ENCODE measurements around the gene ANKRD6.

Gene ANKRD6

GRCh38 chr6:89670935-89671565 lies 238.1 kb downstream of the ANKRD6 start:
- Histone ChIP-seq H3K4me3 (ENCODE audit: low read depth in 1 of 5, low read length in 5 of 5) (no peak overlapping the region), H3K9me3 (ENCODE audit: control insufficient read depth in 5 of 5, low read length in 5 of 5) (no peaks in the 10 kb centered on the region), H3K36me3 (ENCODE audit: control insufficient read depth in 5 of 5, insufficient read depth in 5 of 5, low read length in 5 of 5) (peaks cover 48 to 89% (median 68%) of the 10 kb centered on the region in 5 donors), H3K27me3 (ENCODE audit: control insufficient read depth in 5 of 5, insufficient read depth in 4 of 5, low read length in 5 of 5) (no peaks in the 10 kb centered on the region), H3K9ac (ENCODE audit: low read length in 5 of 5) (no peak overlapping the region), H3K4me1 (ENCODE audit: control insufficient read depth in 5 of 5, insufficient read depth in 5 of 5, low read length in 5 of 5) (peaks cover 0 to 2% (median 0%) of the 10 kb centered on the region in 5 donors), H3K27ac (ENCODE audit: low read depth, low read length) (no peak overlapping the region)

DNA sequence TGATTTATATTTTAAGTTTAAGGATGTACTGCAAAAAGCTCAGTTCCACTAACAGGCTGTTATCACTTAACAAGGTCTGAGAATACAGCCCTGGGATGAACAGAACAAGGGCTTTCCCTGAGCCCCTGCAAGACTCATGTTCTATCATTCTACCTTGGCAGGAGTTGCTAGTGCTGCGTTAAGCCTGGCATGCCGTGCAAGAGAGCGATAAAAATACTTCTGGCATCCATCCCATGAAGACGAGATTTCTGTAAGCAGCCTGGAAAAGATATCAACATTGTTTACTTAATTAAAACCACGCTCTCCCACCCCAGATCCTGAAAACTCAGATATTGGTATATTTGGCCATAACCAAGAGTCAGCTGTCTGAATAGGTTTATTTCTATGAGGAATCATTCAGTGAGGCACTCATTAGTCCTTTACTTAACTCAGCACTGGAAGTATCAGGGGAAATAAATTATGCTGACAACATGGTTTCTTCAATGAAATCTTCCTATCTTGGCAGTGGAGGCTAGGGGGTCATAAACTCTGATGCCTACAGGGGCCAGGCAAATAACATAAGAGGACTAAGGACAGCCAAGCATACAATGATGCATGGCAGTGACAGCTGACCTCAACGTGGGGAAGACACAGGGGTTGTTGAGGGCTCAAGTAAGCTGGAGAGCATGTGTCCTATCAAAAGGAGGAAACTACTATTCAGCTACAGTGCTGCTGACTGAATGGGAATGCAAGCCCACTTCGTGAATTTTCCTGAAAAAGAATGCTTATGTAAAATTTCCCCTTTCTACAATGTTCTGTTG lies 243.2 kb downstream of the ANKRD6 start:
- Histone ChIP-seq H3K27ac (ENCODE audit: low read depth, low read length) (no peak overlapping the region), H3K9ac (ENCODE audit: low read length in 5 of 5) (peak overlapping the region in 1 of 5 donors; percentile 30), H3K27me3 (ENCODE audit: control insufficient read depth in 5 of 5, insufficient read depth in 4 of 5, low read length in 5 of 5) (no peaks in the 10 kb centered on the region), H3K4me1 (ENCODE audit: control insufficient read depth in 5 of 5, insufficient read depth in 5 of 5, low read length in 5 of 5) (peaks cover 0 to 6% (median 0%) of the 10 kb centered on the region in 5 donors), H3K4me3 (ENCODE audit: low read depth in 1 of 5, low read length in 5 of 5) (no peak overlapping the region), H3K9me3 (ENCODE audit: control insufficient read depth in 5 of 5, low read length in 5 of 5) (no peaks in the 10 kb centered on the region), H3K36me3 (ENCODE audit: control insufficient read depth in 5 of 5, insufficient read depth in 5 of 5, low read length in 5 of 5) (peaks cover 55 to 98% (median 95%) of the 10 kb centered on the region in 5 donors)

DNA sequence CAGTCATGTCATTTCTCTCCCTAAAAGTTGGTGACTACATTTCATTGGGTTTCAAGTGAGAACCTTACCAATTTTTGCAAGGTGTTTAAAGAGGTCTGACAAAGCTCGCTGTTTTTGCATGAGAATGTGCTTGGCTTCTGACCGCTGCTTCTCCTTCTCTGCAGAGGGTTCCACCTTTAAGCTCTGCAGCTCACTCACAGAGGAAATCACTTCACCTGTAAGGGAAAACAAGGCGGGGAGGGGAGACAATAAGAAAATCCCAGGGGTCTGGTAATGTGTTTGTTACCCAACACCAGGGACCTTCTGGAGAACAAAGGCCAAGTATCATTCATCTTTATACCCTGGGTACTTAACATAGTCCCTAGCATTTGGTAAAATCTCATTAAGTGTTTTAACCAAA lies 245.6 kb downstream of the ANKRD6 start:
- Histone ChIP-seq H3K4me3 (ENCODE audit: low read depth in 1 of 5, low read length in 5 of 5) (no peak overlapping the region), H3K4me1 (ENCODE audit: control insufficient read depth in 5 of 5, insufficient read depth in 5 of 5, low read length in 5 of 5) (peaks cover 0 to 6% (median 0%) of the 10 kb centered on the region in 5 donors), H3K27ac (ENCODE audit: low read depth, low read length) (no peak overlapping the region), H3K36me3 (ENCODE audit: control insufficient read depth in 5 of 5, insufficient read depth in 5 of 5, low read length in 5 of 5) (peaks cover 41 to 95% (median 88%) of the 10 kb centered on the region in 5 donors), H3K9me3 (ENCODE audit: control insufficient read depth in 5 of 5, low read length in 5 of 5) (no peaks in the 10 kb centered on the region), H3K9ac (ENCODE audit: low read length in 5 of 5) (no peak overlapping the region), H3K27me3 (ENCODE audit: control insufficient read depth in 5 of 5, insufficient read depth in 4 of 5, low read length in 5 of 5) (no peaks in the 10 kb centered on the region)

DNA sequence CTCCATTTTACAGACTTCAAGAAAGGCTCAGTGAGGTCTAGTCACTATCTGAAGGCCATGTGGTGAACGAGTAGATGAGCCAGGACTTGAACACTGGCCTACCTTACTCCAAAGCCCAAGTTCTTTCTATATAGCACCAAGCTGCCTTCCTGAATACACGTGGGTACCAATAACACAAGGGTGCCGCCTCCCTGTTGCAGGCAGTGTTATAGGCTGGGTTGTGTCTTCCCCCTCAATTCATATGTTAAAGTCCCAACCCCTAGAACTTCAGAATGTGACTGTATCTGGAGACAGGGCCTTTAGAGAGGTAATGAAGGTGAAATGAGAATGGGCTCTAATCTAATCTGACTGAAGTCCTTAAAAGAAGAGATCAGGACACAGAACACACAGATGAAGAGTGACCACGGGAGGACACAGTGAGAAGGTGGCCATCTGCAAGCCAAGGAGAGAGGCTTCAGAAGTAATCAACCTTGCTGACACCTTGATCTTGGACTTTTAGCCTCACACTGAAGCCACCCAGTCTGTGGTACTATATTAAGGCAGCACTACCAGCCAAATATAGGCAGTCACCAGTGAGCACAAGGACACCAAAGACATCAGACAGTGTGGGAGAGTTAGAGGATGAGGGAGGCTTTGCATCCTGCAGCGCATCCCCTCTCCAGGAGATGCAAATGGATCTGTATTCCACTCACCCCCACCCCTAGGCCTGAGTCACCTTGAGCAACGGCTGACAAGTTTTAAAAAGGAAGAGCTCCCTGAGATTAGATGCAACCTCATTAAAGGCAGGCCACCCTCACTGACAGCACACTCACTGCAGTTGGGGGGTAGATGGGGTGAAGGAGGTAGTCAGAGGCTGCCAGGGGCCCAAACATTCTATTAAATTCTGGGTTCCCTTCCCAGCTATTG lies 246.5 kb downstream of the ANKRD6 start:
- Histone ChIP-seq H3K36me3 (ENCODE audit: control insufficient read depth in 5 of 5, insufficient read depth in 5 of 5, low read length in 5 of 5) (peaks cover 41 to 94% (median 84%) of the 10 kb centered on the region in 5 donors), H3K9me3 (ENCODE audit: control insufficient read depth in 5 of 5, low read length in 5 of 5) (no peaks in the 10 kb centered on the region), H3K9ac (ENCODE audit: low read length in 5 of 5) (no peak overlapping the region), H3K4me1 (ENCODE audit: control insufficient read depth in 5 of 5, insufficient read depth in 5 of 5, low read length in 5 of 5) (peaks cover 0 to 6% (median 0%) of the 10 kb centered on the region in 5 donors), H3K27me3 (ENCODE audit: control insufficient read depth in 5 of 5, insufficient read depth in 4 of 5, low read length in 5 of 5) (no peaks in the 10 kb centered on the region), H3K4me3 (ENCODE audit: low read depth in 1 of 5, low read length in 5 of 5) (no peak overlapping the region), H3K27ac (ENCODE audit: low read depth, low read length) (no peak overlapping the region)

- H3K27me3 ChIP-seq (ENCODE audit: control insufficient read depth in 5 of 5, insufficient read depth in 4 of 5, low read length in 5 of 5): no peaks in the 10 kb centered on the region
- peaks cover 40 to 94% (median 84%) of the 10 kb centered on the region in 5 donors for H3K36me3 ChIP-seq (ENCODE audit: control insufficient read depth in 5 of 5, insufficient read depth in 5 of 5, low read length in 5 of 5)
- H3K4me3 ChIP-seq (ENCODE audit: low read depth in 1 of 5, low read length in 5 of 5): no peak overlapping the region
- H3K27ac ChIP-seq (ENCODE audit: low read depth, low read length): no peak overlapping the region
- no peaks in the 10 kb centered on the region for H3K9me3 ChIP-seq (ENCODE audit: control insufficient read depth in 5 of 5, low read length in 5 of 5)
- no peak overlapping the region for H3K9ac ChIP-seq (ENCODE audit: low read length in 5 of 5)
- peaks cover 0 to 6% (median 0%) of the 10 kb centered on the region in 5 donors for H3K4me1 ChIP-seq (ENCODE audit: control insufficient read depth in 5 of 5, insufficient read depth in 5 of 5, low read length in 5 of 5)
These were observed 247.2 kb downstream of the ANKRD6 start for GRCh38 chr6:89680150-89680549.

DNA sequence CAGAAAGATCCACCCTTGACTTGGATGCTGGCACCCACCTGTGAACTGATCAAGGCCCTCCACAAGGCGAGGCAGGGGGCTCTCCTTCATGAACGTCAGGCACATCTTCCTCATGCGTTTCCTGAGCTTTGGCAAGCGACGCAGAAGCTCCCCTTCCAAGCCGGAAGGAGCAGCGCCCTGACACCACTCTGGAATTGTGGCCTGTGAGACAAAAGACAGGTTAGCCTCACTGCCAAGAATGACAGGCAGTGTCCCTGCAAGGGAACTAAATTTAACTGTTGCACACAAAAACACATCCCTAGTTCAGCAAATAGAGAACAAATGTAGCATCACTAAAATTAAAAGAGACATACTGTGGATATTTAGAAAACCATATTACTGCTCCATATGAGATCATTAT lies 247.6 kb downstream of the ANKRD6 start:
- peaks cover 43 to 94% (median 84%) of the 10 kb centered on the region in 5 donors for H3K36me3 ChIP-seq (ENCODE audit: control insufficient read depth in 5 of 5, insufficient read depth in 5 of 5, low read length in 5 of 5)
- peaks cover 0 to 6% (median 0%) of the 10 kb centered on the region in 5 donors for H3K4me1 ChIP-seq (ENCODE audit: control insufficient read depth in 5 of 5, insufficient read depth in 5 of 5, low read length in 5 of 5)
- no peak overlapping the region for H3K9ac ChIP-seq (ENCODE audit: low read length in 5 of 5)

GRCh38 chr6:89681983-89682564 lies 249.1 kb downstream of the ANKRD6 start:
- no peaks in the 10 kb centered on the region for H3K27me3 ChIP-seq (ENCODE audit: control insufficient read depth in 5 of 5, insufficient read depth in 4 of 5, low read length in 5 of 5)
- peaks cover 43 to 93% (median 83%) of the 10 kb centered on the region in 5 donors for H3K36me3 ChIP-seq (ENCODE audit: control insufficient read depth in 5 of 5, insufficient read depth in 5 of 5, low read length in 5 of 5)
- no peaks in the 10 kb centered on the region for H3K4me1 ChIP-seq (ENCODE audit: control insufficient read depth in 5 of 5, insufficient read depth in 5 of 5, low read length in 5 of 5)
- H3K9me3 ChIP-seq (ENCODE audit: control insufficient read depth in 5 of 5, low read length in 5 of 5): no peaks in the 10 kb centered on the region
- H3K4me3 ChIP-seq (ENCODE audit: low read depth in 1 of 5, low read length in 5 of 5): no peak overlapping the region
- no peak overlapping the region for H3K9ac ChIP-seq (ENCODE audit: low read length in 5 of 5)
- no peak overlapping the region for H3K27ac ChIP-seq (ENCODE audit: low read depth, low read length)

More for the DNA sequence above, 247.6 kb downstream of the ANKRD6 start:
- H3K9me3 ChIP-seq (ENCODE audit: control insufficient read depth in 5 of 5, low read length in 5 of 5): no peaks in the 10 kb centered on the region
- H3K4me3 ChIP-seq (ENCODE audit: low read depth in 1 of 5, low read length in 5 of 5): no peak overlapping the region
- H3K27ac ChIP-seq (ENCODE audit: low read depth, low read length): no peak overlapping the region
- H3K27me3 ChIP-seq (ENCODE audit: control insufficient read depth in 5 of 5, insufficient read depth in 4 of 5, low read length in 5 of 5): no peaks in the 10 kb centered on the region

- no peaks in the 10 kb centered on the region for H3K27me3 ChIP-seq (ENCODE audit: control insufficient read depth in 5 of 5, insufficient read depth in 4 of 5, low read length in 5 of 5)
- no peaks in the 10 kb centered on the region for H3K4me1 ChIP-seq (ENCODE audit: control insufficient read depth in 5 of 5, insufficient read depth in 5 of 5, low read length in 5 of 5)
- no peak overlapping the region for H3K27ac ChIP-seq (ENCODE audit: low read depth, low read length)
- H3K9me3 ChIP-seq (ENCODE audit: control insufficient read depth in 5 of 5, low read length in 5 of 5): no peaks in the 10 kb centered on the region
- no peak overlapping the region for H3K4me3 ChIP-seq (ENCODE audit: low read depth in 1 of 5, low read length in 5 of 5)
- no peak overlapping the region for H3K9ac ChIP-seq (ENCODE audit: low read length in 5 of 5)
- peaks cover 46 to 93% (median 84%) of the 10 kb centered on the region in 5 donors for H3K36me3 ChIP-seq (ENCODE audit: control insufficient read depth in 5 of 5, insufficient read depth in 5 of 5, low read length in 5 of 5)
These were observed 250.0 kb downstream of the ANKRD6 start for GRCh38 chr6:89682991-89683390.
